Kidney (tissue), 14 donors: ENCODE measurements around the gene SLC6A15. TPM values are rescaled to one million over a fixed set of nuclear protein-coding genes. Genes with fewer than 3 reads are reported as not detected.

Experiments
- DNase-seq, 5 donors: peaks; one replicate each; pipeline ENCODE4 v3.0.0-alpha.2; 2013 to 2020
- FAIRE-seq: peaks from 2 replicates; lab custom pipeline; 2012; peaks lifted over from hg19 to GRCh38; lab: Jason Lieb, UNC
- H3K27ac ChIP-seq, 2 donors: one replicate each; pipeline ENCODE4 v1.7.0; 2013; ENCODE audit warnings: low read depth in 2 of 2, low read length in 2 of 2, inconsistent platforms in 1 of 2
- H3K27me3 ChIP-seq: one replicate; pipeline ENCODE4 v1.7.1; 2013; ENCODE audit warnings: low read length, inconsistent platforms; ENCODE audit not compliant: control insufficient read depth, insufficient read depth
- H3K36me3 ChIP-seq, 3 donors: one replicate each; pipeline versions ENCODE4 v1.7.0 to v1.7.1; 2013; ENCODE audit warnings: low read length in 3 of 3, control low read depth in 1 of 3, inconsistent platforms in 1 of 3; ENCODE audit not compliant: insufficient read depth in 3 of 3, control insufficient read depth in 2 of 3
- H3K4me1 ChIP-seq, 3 donors: one replicate each; pipeline versions ENCODE4 v1.7.0 to v1.7.1; 2013; ENCODE audit warnings: low read length in 3 of 3, inconsistent platforms in 1 of 3, low read depth in 1 of 3; ENCODE audit not compliant: control insufficient read depth in 2 of 3, insufficient read depth in 2 of 3
- H3K4me3 ChIP-seq, 3 donors: one replicate each; pipeline versions ENCODE4 v1.7.0 to v1.8.1; 2013; ENCODE audit warnings: low read length in 3 of 3, control low read depth in 1 of 3, inconsistent platforms in 1 of 3
- H3K9ac ChIP-seq, 3 donors: one replicate each; pipeline versions ENCODE4 v1.7.0 to v1.7.1; 2013; ENCODE audit warnings: low read length in 3 of 3, control low read depth in 1 of 3, inconsistent platforms in 1 of 3
- H3K9me3 ChIP-seq, 3 donors: one replicate each; pipeline versions ENCODE4 v1.7.0 to v1.7.1; 2013; ENCODE audit warnings: low read length in 3 of 3, control low read depth in 1 of 3, inconsistent platforms in 1 of 3; ENCODE audit not compliant: control insufficient read depth in 2 of 3, insufficient read depth in 1 of 3
- CTCF ChIP-seq: IDR thresholded peaks from 3 replicates; pipeline ENCODE4 v1.5.1; 2012; ENCODE audit warnings: mild to moderate bottlenecking, moderate library complexity, borderline replicate concordance; ENCODE audit not compliant: insufficient read depth; ENCODE audit errors: extremely low read depth
- intact Hi-C: fragments of 100-400 bp; cut with DNase I; formaldehyde crosslinking; loops from one replicate; pipeline ENCODE4 v1.11.1; 2022
- polyA plus RNA-seq: library from polyadenylated mRNA; stranded (reverse); fragments of 350-450 nt; fragmentation: Illumina TruSeq; extraction: RNeasy Lipid Tissue Mini Kit (QIAGEN cat#74804); gene quantifications from one replicate; pipeline ENCODE4 v1.2.3, GENCODE V29; 2014; ENCODE audit warnings: low read depth, low replicate concordance; ENCODE audit not compliant: insufficient read depth
- total RNA-seq: library from RNA; stranded (reverse); fragmentation: NEBNext Ultra II Directional; extraction: Animal tissue kit (Norgen Biotek cat#: 25700); gene quantifications from one replicate; pipeline ENCODE4 v1.2.1, GENCODE V29; 2021
- donor health status: control.
- donor health status: control.
- donor health status: control.
- donor health status: control.
- donor health status: control.
- donor health status: DM: yes; HTN: yes; CAD: no.
- donor health status: Normal renal cell carcinoma (clear cell type).

Gene SLC6A15
- total and polyA plus RNA-seq, 2 donors from 2014 or later, result 0.28 TPM; not detected in 1

- DNase-seq, result no peak
- Histone ChIP-seq H3K9me3 (no peaks in the 10 kb centered on the region), H3K27me3 (no peaks in the 10 kb centered on the region), H3K4me1 (no peaks in the 10 kb centered on the region), H3K27ac (no peak overlapping the region), H3K36me3 (no peaks in the 10 kb centered on the region), H3K4me3 (no peak overlapping the region), H3K9ac (no peak overlapping the region)
- FAIRE-seq, result no peak
- intact Hi-C loops, result no loop called here
- TF ChIP-seq CTCF, result no peak
Measured at GRCh38 chr12:84813780-84814663, 98.6 kb downstream of the SLC6A15 start.

- H3K9me3 ChIP-seq, result no peaks in the 10 kb centered on the region
- FAIRE-seq (no peak), DNase-seq (no peak)
- H3K27me3 ChIP-seq, result no peaks in the 10 kb centered on the region
- no peak overlapping the region for H3K27ac ChIP-seq
- TF ChIP-seq CTCF, result no peak
- H3K4me3 ChIP-seq, result no peak overlapping the region
- H3K4me1 ChIP-seq, result no peaks in the 10 kb centered on the region
- intact Hi-C loops, result no loop called here
- H3K36me3 ChIP-seq, result no peaks in the 10 kb centered on the region
- H3K9ac ChIP-seq, result no peak overlapping the region
Measured at GRCh38 chr12:84811291-84811690, 101.3 kb downstream of the SLC6A15 start.

- TF ChIP-seq CTCF, result no peak
- FAIRE-seq (no peak), DNase-seq (no peak)
- H3K36me3 ChIP-seq, result no peaks in the 10 kb centered on the region
- H3K9me3 ChIP-seq, result no peaks in the 10 kb centered on the region
- H3K4me1 ChIP-seq, result no peaks in the 10 kb centered on the region
- intact Hi-C loops, result no loop called here
- no peak overlapping the region for H3K27ac ChIP-seq
- no peak overlapping the region for H3K9ac ChIP-seq
- no peak overlapping the region for H3K4me3 ChIP-seq
- no peaks in the 10 kb centered on the region for H3K27me3 ChIP-seq
Measured at GRCh38 chr12:84810611-84811010, 102.0 kb downstream of the SLC6A15 start.

Other genes starting within 250 kb of the SLC6A15 start
- 0.66 TPM for gene TSPAN19, start 123.5 kb upstream of the SLC6A15 start, total RNA-seq
- 1.3 TPM for gene TSPAN19, start 123.5 kb upstream of the SLC6A15 start, polyA plus RNA-seq
- gene LRRIQ1, start 123.6 kb upstream of the SLC6A15 start, total RNA-seq, result 8.5 TPM
- gene LRRIQ1, start 123.6 kb upstream of the SLC6A15 start, polyA plus RNA-seq, result 2.4 TPM